Esophagus squamous epithelium (tissue), 5 donors: ENCODE results near the gene C2CD4D. TPM values are rescaled to one million over a fixed set of nuclear protein-coding genes. Genes with fewer than 3 reads are reported as not detected.
A peak's percentile ranks its signal among the peaks of the same experiment; 100 is the strongest.

Experiments used
- DNase-seq: peaks from one replicate; lab custom pipeline; 2025; lab: John Stamatoyannopoulos, UW
- H3K27ac ChIP-seq, 4 donors: fragments of 200-600 bp; sonication (generic); one replicate each; pipeline ENCODE4 v1.5.1; 2016 to 2019; ENCODE audit warnings: mild to moderate bottlenecking in 1 of 4
- H3K27me3 ChIP-seq, 4 donors: fragments of 200-600 bp; sonication (generic); 1 replicate in 3 of 4; 2 replicates in 1 of 4; pipeline versions ENCODE4 v1.5.1 to v1.6.0; 2017 to 2021; ENCODE audit warnings: antibody characterized with exemption in 1 of 4
- H3K36me3 ChIP-seq, 3 donors: fragments of 200-600 bp; sonication (generic); one replicate each; pipeline ENCODE4 v1.5.1; 2016 to 2019
- H3K4me1 ChIP-seq, 3 donors: fragments of 200-600 bp; sonication (generic); one replicate each; pipeline ENCODE4 v1.5.1; 2017 to 2019
- H3K4me3 ChIP-seq, 4 donors: fragments of 200-600 bp; sonication (generic); 1 replicate in 3 of 4; 2 replicates in 1 of 4; pipeline ENCODE4 v1.5.1; 2016 to 2019; ENCODE audit warnings: mild to moderate bottlenecking in 2 of 4, moderate library complexity in 1 of 4
- H3K9me3 ChIP-seq, 3 donors: fragments of 200-600 bp; sonication (generic); one replicate each; pipeline ENCODE4 v1.5.1; 2016 to 2019
- CTCF ChIP-seq, 6 experiments: fragments of 450-650 bp in 4 of 6; fragments of 200-600 bp in 2 of 6; sonication (generic) in 2 of 6; IDR thresholded peaks; one replicate each; pipeline ENCODE4 v1.5.1; 2016 to 2019; ENCODE audit warnings: antibody characterized with exemption in 6 of 6, mild to moderate bottlenecking in 4 of 6, moderate library complexity in 4 of 6
- POLR2A ChIP-seq, 4 donors: fragments of 450-650 bp; IDR thresholded peaks; one replicate each; pipeline ENCODE4 v1.6.1; 2017; ENCODE audit warnings: antibody characterized with exemption in 4 of 4, mild to moderate bottlenecking in 4 of 4, moderate library complexity in 3 of 4
- WGBS, 2 donors: methylation state at CpG; one replicate each; pipeline ENCODE4 v1.1.5; 2018; 5-methylcytosine and 5-hydroxymethylcytosine counted together
- intact Hi-C: fragments of 100-400 bp; cut with DNase I; formaldehyde crosslinking; loops from one replicate; pipeline ENCODE4 v1.15.0; 2022
- total RNA-seq, 4 donors: library from RNA; depleted of rRNA; stranded (reverse); fragments of >200 nt; gene quantifications; one replicate each; pipeline ENCODE4 v1.1.0, GENCODE V29; 2016
- donor health status: DM: yes; HTN: yes; CAD: no.

The C2CD4D gene
- total RNA-seq, 4 donors from 2014 or later = 0.22 to 0.38 TPM; not detected in 2

GRCh38 chr1:151822404-151822803 is 17.2 kb downstream of the C2CD4D start:
- 41 to 46% methylated on average over 5 to 6 of the region's 7 CpGs for WGBS, 2 donors
- Histone ChIP-seq H3K36me3 (no peaks in the 10 kb centered on the region), H3K4me3 (peak overlapping the region in 1 of 4 donors; percentile 21), H3K4me1 (peaks cover 0 to 24% (median 19%) of the 10 kb centered on the region in 3 donors), H3K27ac (peak overlapping the region in 1 of 4 donors; percentile 44), H3K9me3 (no peaks in the 10 kb centered on the region), H3K27me3 (peaks cover 0 to 12% (median 0%) of the 10 kb centered on the region in 4 donors)
- DNase-seq = no peak
- intact Hi-C loops = no loop called here
- TF ChIP-seq POLR2A (IDR thresholded peaks at IDR 0.05) (no peak), CTCF (IDR thresholded peaks at IDR 0.05) (no peak)

GRCh38 chr1:151820940-151821339 is 18.7 kb downstream of the C2CD4D start:
- WGBS, 2 donors = 20 to 40% methylated on average over 1 to 2 of the region's 2 CpGs
- no peak for DNase-seq

DNA sequence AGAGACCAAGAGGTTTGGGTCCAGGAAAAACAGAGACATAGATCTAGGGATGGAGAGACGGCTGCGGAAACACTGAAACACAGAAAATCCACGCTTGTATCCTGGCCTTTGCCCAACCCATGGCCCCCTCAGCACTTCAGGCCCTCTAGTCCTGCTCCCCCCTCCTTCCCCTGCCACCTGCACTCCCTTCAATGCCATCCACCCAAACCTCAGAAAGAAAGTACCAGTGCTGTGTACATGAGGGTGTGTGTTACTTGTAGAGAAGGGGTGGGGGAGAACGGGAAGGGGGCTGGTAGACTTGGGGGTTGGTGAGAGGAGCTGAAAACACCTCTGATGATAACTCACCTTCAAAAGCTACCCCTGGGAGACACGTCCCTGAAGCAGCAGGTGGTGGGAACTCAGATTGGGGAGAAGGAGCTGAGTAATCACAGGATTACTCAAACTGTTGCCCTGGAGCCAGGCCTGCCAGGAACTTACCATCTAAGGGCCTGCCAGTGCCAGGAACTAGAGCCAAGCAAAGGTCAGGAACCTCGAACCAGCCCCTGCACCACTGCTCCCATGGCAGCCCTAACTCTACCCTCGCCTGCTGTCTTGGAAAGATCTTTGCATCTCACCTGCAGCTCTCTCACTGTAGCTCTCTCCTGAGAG is 19.5 kb downstream of the C2CD4D start:
- TF ChIP-seq POLR2A (IDR thresholded peaks at IDR 0.05) (no peak), CTCF (IDR thresholded peaks at IDR 0.05) (no peak)
- no peak for DNase-seq
- Histone ChIP-seq H3K9me3 (no peaks in the 10 kb centered on the region), H3K27me3 (peaks cover 0 to 5% (median 0%) of the 10 kb centered on the region in 4 donors), H3K4me3 (no peak overlapping the region), H3K27ac (no peak overlapping the region), H3K4me1 (peaks cover 0 to 41% (median 26%) of the 10 kb centered on the region in 3 donors), H3K36me3 (peaks cover 0 to under 1% (median 0%) of the 10 kb centered on the region in 3 donors)
- 32 to 57% methylated on average over 4 to 6 of the region's 7 CpGs for WGBS, 2 donors
- intact Hi-C loops = no loop called here

More at GRCh38 chr1:151820940-151821339, 18.7 kb downstream of the C2CD4D start:
- intact Hi-C loops = no loop called here
- H3K4me3 ChIP-seq = no peak overlapping the region
- H3K36me3 ChIP-seq = no peaks in the 10 kb centered on the region
- no peak overlapping the region for H3K27ac ChIP-seq
- peaks cover 0 to 10% (median 0%) of the 10 kb centered on the region in 4 donors for H3K27me3 ChIP-seq
- peaks cover 0 to 38% (median 26%) of the 10 kb centered on the region in 3 donors for H3K4me1 ChIP-seq
- H3K9me3 ChIP-seq = no peaks in the 10 kb centered on the region
- TF ChIP-seq CTCF (IDR thresholded peaks at IDR 0.05) = no peak

GRCh38 chr1:151819227-151819835 is 20.3 kb downstream of the C2CD4D start:
- peaks cover 0 to 43% (median 26%) of the 10 kb centered on the region in 3 donors for H3K4me1 ChIP-seq
- H3K27me3 ChIP-seq = peaks cover 0 to 5% (median 0%) of the 10 kb centered on the region in 4 donors
- DNase-seq = no peak
- no peak for TF ChIP-seq POLR2A (IDR thresholded peaks at IDR 0.05)
- no peak for TF ChIP-seq CTCF (IDR thresholded peaks at IDR 0.05)
- peaks cover 0 to 3% (median 0%) of the 10 kb centered on the region in 3 donors for H3K36me3 ChIP-seq
- no peak overlapping the region for H3K27ac ChIP-seq
- H3K4me3 ChIP-seq = no peak overlapping the region
- H3K9me3 ChIP-seq = no peaks in the 10 kb centered on the region
- intact Hi-C loops = no loop called here
- 75 to 96% methylated on average over 3 to 11 of the region's 12 CpGs for WGBS, 2 donors

- Histone ChIP-seq H3K4me1 (peaks cover 0 to 43% (median 26%) of the 10 kb centered on the region in 3 donors), H3K9me3 (no peaks in the 10 kb centered on the region), H3K27ac (peak overlapping the region in 2 of 4 donors; percentile 14 to 21), H3K27me3 (no peaks in the 10 kb centered on the region), H3K36me3 (peaks cover 0 to 3% (median 0%) of the 10 kb centered on the region in 3 donors), H3K4me3 (no peak overlapping the region)
- no peak for TF ChIP-seq POLR2A (IDR thresholded peaks at IDR 0.05)
- TF ChIP-seq CTCF (IDR thresholded peaks at IDR 0.05) = no peak
- WGBS, 2 donors = 7 to 40% methylated on average over 1 to 2 of the region's 7 CpGs
- intact Hi-C loops = no loop called here
- no peak for DNase-seq
Observed at GRCh38 chr1:151817353-151817730, 22.3 kb downstream of the C2CD4D start.
